HG02970 (cell line): ENCODE measurements around the gene ACOT4.
"Not testable (repeated sequence)": the region's sequence is repeated elsewhere in the genome, so short reads cannot be mapped to it uniquely, and the experiment has no call there.

ENCODE experiments used
- ATAC-seq: cut with Tn5 transposase; IDR thresholded peaks from one replicate; pipeline ENCODE4 v1.9.1; 2021; ENCODE audit warnings: mild to moderate bottlenecking, moderate library complexity, moderate number of reproducible peaks; ENCODE audit not compliant: unreplicated experiment, low FRiP score

The ACOT4 gene

GRCh38 chr14:73591690-73592449, at the start of gene ACOT4:
Gene ACOT4 (plus strand): TSS chr14:73591873. CDS start chr14:73591960, 87 bp downstream.
- ATAC-seq: no peak

GRCh38 chr14:73542961-73543360, 48.7 kb upstream of the ACOT4 start:
- not testable (repeated sequence) for ATAC-seq

- not testable (repeated sequence) for ATAC-seq
These were observed 46.3 kb upstream of the ACOT4 start for GRCh38 chr14:73545353-73545752.

GRCh38 chr14:73549097-73549496, 42.6 kb upstream of the ACOT4 start:
- not testable (repeated sequence) for ATAC-seq

GRCh38 chr14:73549889-73550524, 41.7 kb upstream of the ACOT4 start:
- not testable (repeated sequence) for ATAC-seq

- no peak for ATAC-seq
These were observed 37.8 kb upstream of the ACOT4 start for GRCh38 chr14:73553845-73554244.

- not testable (repeated sequence) for ATAC-seq
These were observed 34.5 kb upstream of the ACOT4 start for GRCh38 chr14:73557201-73557600.

GRCh38 chr14:73558238-73558637, 33.4 kb upstream of the ACOT4 start:
- ATAC-seq: not testable (repeated sequence)

GRCh38 chr14:73562256-73562655, 29.4 kb upstream of the ACOT4 start:
- not testable (repeated sequence) for ATAC-seq

- ATAC-seq: not testable (repeated sequence)
These were observed 29.0 kb upstream of the ACOT4 start for GRCh38 chr14:73562696-73563095.

GRCh38 chr14:73566431-73566830, 25.2 kb upstream of the ACOT4 start:
- not testable (repeated sequence) for ATAC-seq

GRCh38 chr14:73566935-73567334, 24.7 kb upstream of the ACOT4 start:
- not testable (repeated sequence) for ATAC-seq

- no peak for ATAC-seq
These were observed 24.3 kb upstream of the ACOT4 start for GRCh38 chr14:73567358-73567757.

- ATAC-seq: no peak
These were observed 23.5 kb upstream of the ACOT4 start for GRCh38 chr14:73567951-73568885.

- ATAC-seq: not testable (repeated sequence)
These were observed 22.8 kb upstream of the ACOT4 start for GRCh38 chr14:73568886-73569184.

GRCh38 chr14:73569185-73569958, 22.3 kb upstream of the ACOT4 start, which contains the start of gene ACOT2:
Gene ACOT2 (plus strand): TSS chr14:73569213. CDS start chr14:73569241, 28 bp downstream.
- peak; percentile 42 for ATAC-seq

- ATAC-seq: not testable (repeated sequence)
These were observed 20.8 kb upstream of the ACOT4 start for GRCh38 chr14:73570913-73571312.

- ATAC-seq: not testable (repeated sequence)
These were observed 18.6 kb upstream of the ACOT4 start for GRCh38 chr14:73573034-73573433.

GRCh38 chr14:73573740-73574139, 17.9 kb upstream of the ACOT4 start:
- not testable (repeated sequence) for ATAC-seq

GRCh38 chr14:73574251-73574650, 17.4 kb upstream of the ACOT4 start:
- not testable (repeated sequence) for ATAC-seq
